Astrocyte of the spinal cord (primary cell): Measurements from ENCODE around the gene LURAP1L.
A peak's percentile ranks its signal among the peaks of the same experiment; 100 is the strongest.
"Not testable (repeated sequence)": the region's sequence is repeated elsewhere in the genome, so short reads cannot be mapped to it uniquely, and the experiment has no call there.

Experiments used
- DNase-seq: peaks from one replicate; pipeline ENCODE4 v3.0.0; 2011; ENCODE audit warnings: low read depth, low spot score
- H3K4me3 ChIP-seq: 2 replicates; pipeline ENCODE4 v1.5.1; 2011; ENCODE audit warnings: low read depth, mild to moderate bottlenecking, low read length, moderate library complexity
- CTCF ChIP-seq: IDR thresholded peaks from 2 replicates; pipeline ENCODE4 v1.5.1; 2012; ENCODE audit warnings: low read depth, mild to moderate bottlenecking, low read length, inconsistent platforms
- in situ Hi-C: cut with HindIII; loops from 2 replicates; pipeline ENCODE4 v1.10.0; 2017; ENCODE audit warnings: low sequenced_read_pairs

LURAP1L gene

GRCh38 chr9:12855066-12855465 lies 80.2 kb downstream of the LURAP1L start:
- in situ Hi-C loops = no loop called here
- TF ChIP-seq CTCF = no peak
- DNase-seq = no peak

GRCh38 chr9:12856603-12857002 lies 81.8 kb downstream of the LURAP1L start:
- TF ChIP-seq CTCF = no peak
- H3K4me3 ChIP-seq = no peak overlapping the region
- in situ Hi-C loops = no loop called here
- DNase-seq = no peak

More at GRCh38 chr9:12855066-12855465, 80.2 kb downstream of the LURAP1L start:
- H3K4me3 ChIP-seq = no peak overlapping the region

GRCh38 chr9:12859704-12860251 lies 85.0 kb downstream of the LURAP1L start:
- peak overlapping the region; percentile 17 for H3K4me3 ChIP-seq
- TF ChIP-seq CTCF = no peak
- peak; percentile 91 for DNase-seq
- in situ Hi-C loops = no loop called here

- H3K4me3 ChIP-seq = no peak overlapping the region
- no peak for TF ChIP-seq CTCF
- in situ Hi-C loops = no loop called here
- no peak for DNase-seq
These were observed 86.2 kb downstream of the LURAP1L start for GRCh38 chr9:12860998-12861397.

DNA sequence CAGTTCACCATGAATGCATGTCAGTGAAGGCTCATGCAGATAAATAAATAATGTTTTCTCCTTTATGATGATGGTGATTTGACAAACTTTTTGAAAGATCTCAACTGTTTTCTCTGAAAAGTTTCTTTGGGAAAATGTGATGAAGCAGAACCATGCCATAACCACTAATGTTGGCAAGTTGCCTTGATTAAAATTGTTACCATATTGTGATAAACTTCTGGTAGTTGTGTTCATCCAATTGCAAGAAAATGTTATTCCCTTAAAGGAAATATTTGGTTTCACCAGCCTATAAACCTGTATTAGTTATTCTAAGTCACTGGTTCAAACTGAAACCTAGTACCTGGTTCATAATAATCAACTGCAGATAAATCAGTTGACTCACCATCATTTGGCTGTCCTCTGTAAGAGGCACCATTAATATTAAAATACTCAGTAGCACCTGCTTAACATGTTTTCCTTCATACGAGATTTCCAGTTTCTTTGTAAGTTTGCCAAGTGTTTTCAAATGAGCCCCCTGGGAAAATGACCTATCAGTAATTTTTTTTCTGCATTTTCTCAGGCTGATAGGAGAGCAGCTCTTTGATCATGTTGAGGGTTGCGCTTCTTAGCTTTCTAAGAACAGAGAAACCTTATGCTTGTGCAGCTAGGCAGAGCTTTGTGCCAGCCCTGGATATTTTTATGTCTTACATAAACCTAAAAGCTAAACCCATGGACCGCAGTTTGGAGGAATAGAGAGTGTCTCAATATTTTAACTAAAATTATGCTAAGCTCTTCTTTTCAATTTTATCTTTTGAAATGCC lies 88.0 kb downstream of the LURAP1L start:
- no peak for DNase-seq
- in situ Hi-C loops = no loop called here
- TF ChIP-seq CTCF = no peak

DNA sequence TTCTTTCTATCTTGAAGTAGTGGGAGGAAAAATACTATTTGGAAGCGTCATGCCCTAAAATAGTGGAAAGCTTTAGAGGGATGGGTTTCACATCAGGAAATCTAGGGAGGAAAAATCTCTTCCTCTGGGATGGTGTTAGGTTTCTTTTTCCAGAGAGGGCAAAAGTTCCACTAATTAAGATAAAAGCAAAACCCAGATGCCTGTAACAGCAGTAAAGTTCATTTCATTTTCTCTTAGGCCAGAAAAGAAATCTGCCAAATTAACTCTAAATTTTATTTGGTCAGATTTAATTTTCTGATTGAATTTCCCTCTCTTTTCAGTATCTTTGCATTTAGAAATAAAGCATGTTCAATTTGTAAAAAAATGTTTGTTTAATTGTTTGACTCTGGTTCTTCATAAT lies 88.8 kb downstream of the LURAP1L start:
- H3K4me3 ChIP-seq = no peak overlapping the region
- in situ Hi-C loops = no loop called here
- no peak for DNase-seq
- TF ChIP-seq CTCF = no peak

More for the DNA sequence above, 88.0 kb downstream of the LURAP1L start:
- no peak overlapping the region for H3K4me3 ChIP-seq

GRCh38 chr9:12865380-12865779 lies 90.6 kb downstream of the LURAP1L start:
- in situ Hi-C loops, DNase-seq, H3K4me3 ChIP-seq: not testable (repeated sequence)
